ENCODE measurements around the gene FBXW11.
"Not testable (repeated sequence)": the region's sequence is repeated elsewhere in the genome, so short reads cannot be mapped to it uniquely, and the experiment has no call there.

DNA sequence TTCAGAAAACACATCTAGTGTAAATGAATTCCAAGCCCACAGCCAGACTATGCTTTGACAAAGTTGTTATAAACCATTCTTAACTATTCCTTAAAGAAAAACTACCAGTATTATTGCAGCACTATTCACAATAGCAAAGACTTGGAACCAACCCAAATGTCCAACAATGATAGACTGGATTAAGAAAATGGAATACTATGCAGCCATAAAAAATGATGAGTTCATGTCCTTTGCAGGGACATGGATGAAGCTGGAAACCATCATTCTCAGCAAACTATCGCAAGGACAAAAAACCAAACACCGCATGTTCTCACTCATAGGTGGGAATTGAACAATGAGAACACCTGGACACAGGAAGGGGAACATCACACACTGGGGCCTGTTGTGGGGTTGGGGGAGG lies 120.4 kb downstream of the FBXW11 start:
- TF ChIP-seq, protein P1, sequence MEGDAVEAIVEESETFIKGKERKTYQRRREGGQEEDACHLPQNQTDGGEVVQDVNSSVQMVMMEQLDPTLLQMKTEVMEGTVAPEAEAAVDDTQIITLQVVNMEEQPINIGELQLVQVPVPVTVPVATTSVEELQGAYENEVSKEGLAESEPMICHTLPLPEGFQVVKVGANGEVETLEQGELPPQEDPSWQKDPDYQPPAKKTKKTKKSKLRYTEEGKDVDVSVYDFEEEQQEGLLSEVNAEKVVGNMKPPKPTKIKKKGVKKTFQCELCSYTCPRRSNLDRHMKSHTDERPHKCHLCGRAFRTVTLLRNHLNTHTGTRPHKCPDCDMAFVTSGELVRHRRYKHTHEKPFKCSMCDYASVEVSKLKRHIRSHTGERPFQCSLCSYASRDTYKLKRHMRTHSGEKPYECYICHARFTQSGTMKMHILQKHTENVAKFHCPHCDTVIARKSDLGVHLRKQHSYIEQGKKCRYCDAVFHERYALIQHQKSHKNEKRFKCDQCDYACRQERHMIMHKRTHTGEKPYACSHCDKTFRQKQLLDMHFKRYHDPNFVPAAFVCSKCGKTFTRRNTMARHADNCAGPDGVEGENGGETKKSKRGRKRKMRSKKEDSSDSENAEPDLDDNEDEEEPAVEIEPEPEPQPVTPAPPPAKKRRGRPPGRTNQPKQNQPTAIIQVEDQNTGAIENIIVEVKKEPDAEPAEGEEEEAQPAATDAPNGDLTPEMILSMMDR (IDR thresholded peaks at IDR 0.05), result not testable (repeated sequence)
- not testable (repeated sequence) for TF ChIP-seq POLR2A (IDR thresholded peaks at IDR 0.05)

Data from adrenal gland (tissue), 5 donors.